ENCODE data around the gene RHOT1.
"Not testable (repeated sequence)": the region's sequence is repeated elsewhere in the genome, so short reads cannot be mapped to it uniquely, and the experiment has no call there.

Gene RHOT1

DNA sequence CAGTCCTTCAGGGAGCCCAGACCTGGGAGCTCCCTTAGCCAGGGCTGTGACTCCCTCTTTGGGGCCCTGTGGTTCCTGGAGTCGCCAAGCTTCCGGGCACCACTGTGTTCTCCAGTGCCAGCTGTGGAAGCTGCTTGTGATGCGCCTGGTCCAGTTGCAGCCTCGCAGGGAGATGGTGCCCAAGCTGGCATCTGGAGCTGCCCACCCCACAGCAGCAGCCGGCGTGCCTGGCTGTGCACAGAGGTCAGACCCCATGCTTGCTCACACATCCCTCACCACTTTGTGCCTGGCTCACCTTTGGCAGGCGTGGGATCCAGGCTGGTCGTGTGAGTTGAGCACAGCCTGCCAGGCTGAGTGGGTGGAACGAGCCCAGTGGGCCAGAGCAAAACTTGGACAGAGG lies 18.2 kb downstream of the RHOT1 start:
- no peak for DNase-seq

- no peak for DNase-seq
Observed at GRCh38 chr17:32161029-32161428, 18.7 kb downstream of the RHOT1 start.

GRCh38 chr17:32161506-32162365 lies 19.4 kb downstream of the RHOT1 start:
- no peak for DNase-seq

- DNase-seq, result no peak
Observed at GRCh38 chr17:32174889-32175288, 32.6 kb downstream of the RHOT1 start.

- DNase-seq, result not testable (repeated sequence)
Observed at GRCh38 chr17:32178679-32179078, 36.4 kb downstream of the RHOT1 start.

DNA sequence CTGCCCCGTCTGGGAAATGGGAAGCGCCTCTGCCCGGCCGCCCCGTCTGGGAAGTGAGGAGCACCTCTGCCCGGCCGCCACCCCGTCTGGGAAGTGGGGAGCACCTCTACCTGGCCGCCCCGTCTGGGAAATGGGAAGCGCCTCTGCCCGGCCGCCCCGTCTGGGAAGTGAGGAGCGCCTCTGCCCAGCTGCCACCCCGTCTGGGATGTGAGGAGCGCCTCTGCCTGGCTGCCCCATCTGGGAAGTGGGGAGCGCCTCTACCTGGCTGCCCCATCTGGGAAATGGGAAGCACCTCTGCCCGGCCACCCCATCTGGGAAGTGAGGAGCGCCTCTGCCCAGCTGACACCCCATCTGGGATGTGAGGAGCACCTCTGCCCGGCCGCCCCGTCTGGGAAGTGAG lies 36.8 kb downstream of the RHOT1 start:
- DNase-seq, result not testable (repeated sequence)

GRCh38 chr17:32179526-32179925 lies 37.2 kb downstream of the RHOT1 start:
- DNase-seq, result not testable (repeated sequence)

DNA sequence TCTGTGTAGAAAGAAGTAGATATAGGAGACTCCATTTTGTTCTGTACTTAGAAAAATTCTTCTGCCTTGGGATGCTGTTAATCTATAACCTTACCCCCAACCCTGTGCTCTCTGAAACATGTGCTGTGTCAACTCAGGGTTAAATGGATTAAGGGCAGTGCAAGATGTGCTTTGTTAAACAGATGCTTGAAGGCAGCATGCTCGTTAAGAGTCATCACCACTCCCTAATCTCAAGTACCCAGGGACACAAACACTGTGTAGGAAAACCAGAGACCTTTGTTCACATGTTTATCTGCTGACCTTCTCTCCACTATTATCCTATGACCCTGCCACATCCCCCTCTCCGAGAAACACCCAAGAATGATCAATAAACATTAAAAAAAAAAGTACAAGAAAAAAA lies 38.0 kb downstream of the RHOT1 start:
- DNase-seq, result not testable (repeated sequence)

DNA sequence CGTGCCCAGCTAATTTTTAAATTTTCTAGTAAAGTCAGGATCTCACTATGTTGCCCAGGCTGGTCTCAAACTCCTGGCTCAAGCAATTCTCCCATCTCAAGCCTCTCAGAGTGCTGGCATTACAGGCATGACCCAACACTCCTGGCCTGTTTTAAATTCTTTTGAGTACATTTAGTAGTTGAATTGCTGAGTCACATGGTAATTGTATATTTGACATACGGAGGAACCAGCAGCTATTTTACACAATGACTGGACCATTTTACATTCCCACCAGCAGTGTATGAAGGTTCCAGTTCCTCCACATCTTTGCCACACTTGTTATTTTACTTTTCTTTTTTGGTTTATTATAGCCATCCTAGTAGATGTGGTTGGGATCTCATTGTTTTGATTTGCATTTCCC lies 43.6 kb downstream of the RHOT1 start:
- no peak for DNase-seq

DNA sequence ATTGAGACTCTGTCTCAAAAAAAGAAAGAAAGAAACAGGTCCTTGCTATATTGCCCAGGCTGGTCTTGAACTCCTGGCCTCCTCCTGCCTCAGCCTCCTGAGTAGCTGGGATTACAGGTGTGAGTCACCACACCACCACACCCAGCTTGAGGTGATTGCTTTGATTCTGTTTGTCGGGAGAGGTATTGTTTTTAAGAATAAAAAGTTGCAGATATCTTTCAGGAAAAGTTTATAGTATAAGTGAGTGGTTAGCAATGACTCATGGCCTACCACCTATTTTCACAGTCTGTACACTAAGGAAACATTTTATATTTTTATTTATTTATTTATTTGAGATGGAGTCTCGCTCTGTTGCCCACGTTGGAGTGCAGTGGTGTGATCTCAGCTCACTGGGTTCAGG lies 45.0 kb downstream of the RHOT1 start:
- no peak for DNase-seq

GRCh38 chr17:32189343-32189742 lies 47.0 kb downstream of the RHOT1 start:
- DNase-seq, result no peak

DNA sequence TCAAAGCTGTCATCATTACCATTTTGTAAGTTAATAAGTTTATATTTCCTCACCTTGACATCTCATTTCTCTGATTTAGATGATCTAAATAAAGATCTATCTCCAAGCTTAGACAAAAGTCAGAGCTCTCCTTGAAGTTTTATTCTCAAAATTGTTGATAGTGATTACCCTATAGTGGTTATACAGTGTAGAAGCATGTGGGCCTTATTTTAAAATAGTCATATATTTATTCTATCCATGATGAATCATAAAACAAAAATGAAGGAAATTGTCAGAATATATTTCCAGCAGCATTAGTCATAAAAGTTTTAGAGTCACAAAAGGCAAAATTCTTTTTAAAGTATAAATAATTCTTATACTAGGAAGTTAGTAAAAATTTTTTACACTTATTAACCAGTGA lies 49.0 kb downstream of the RHOT1 start:
- DNase-seq, result no peak

DNA sequence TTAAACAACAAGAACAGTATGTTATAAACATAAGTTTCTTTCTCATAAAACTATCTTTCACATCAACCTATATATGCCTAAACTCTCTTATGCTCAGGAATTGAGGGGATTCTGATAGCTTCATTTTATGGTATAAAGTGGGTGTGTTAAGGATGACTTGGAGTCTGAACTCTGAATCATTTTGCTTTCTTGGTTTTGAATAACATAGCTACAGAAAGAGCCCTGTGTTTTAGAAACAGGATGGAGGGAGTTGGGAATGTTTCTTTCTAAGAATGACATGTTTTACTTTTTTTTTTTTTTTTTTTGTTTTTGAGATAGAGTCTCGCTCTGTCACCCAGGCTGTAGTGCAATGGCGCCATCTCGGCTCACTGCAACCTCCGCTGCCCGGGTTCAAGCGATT lies 50.1 kb downstream of the RHOT1 start:
- no peak for DNase-seq

DNA sequence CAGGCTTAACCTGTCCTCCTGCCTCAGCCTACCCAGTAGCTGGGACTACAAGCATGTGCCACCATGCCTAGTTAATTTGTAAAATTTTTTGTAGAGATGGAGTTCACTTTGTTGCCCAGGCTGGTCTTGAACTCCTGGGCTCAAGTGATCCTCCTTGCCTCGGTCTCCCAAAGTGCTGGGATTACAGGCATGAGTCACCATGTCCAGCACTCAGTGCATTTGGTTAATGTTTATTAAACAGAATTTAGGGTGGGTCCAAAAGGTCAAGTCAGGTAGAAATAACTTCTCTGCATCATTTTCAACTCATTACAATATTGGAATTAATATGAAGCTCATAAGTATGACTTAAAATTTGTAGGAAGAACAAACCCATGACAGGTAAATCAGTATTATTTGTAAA lies 55.7 kb downstream of the RHOT1 start:
- no peak for DNase-seq

- no peak for DNase-seq
Observed at GRCh38 chr17:32206861-32207260, 64.6 kb downstream of the RHOT1 start.

- no peak for DNase-seq
Observed at GRCh38 chr17:32208436-32208835, 66.1 kb downstream of the RHOT1 start.

DNA sequence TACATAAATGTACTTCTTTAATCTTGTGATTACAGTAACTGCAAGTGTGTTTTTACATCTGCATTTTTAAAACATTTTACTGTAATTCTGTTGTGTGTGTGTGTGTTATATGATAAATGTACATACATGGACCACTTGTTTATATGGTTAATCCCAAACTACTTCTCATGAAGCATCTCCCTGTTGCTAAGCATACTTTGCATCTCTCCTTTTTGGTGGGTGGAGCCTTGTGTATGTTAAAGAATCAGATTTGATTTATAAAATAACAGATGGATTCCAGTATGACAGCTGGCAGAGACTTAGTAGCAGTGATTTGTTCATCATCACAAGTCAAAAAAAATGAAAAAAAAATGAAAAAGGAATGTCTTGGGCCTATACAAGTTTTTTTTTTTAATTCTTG lies 67.3 kb downstream of the RHOT1 start:
- DNase-seq, result no peak

GRCh38 chr17:32211671-32212070 lies 69.4 kb downstream of the RHOT1 start:
- no peak for DNase-seq

GRCh38 chr17:32215696-32216095 lies 73.4 kb downstream of the RHOT1 start:
- no peak for DNase-seq

- no peak for DNase-seq
Observed at GRCh38 chr17:32222621-32223020, 80.3 kb downstream of the RHOT1 start.

DNA sequence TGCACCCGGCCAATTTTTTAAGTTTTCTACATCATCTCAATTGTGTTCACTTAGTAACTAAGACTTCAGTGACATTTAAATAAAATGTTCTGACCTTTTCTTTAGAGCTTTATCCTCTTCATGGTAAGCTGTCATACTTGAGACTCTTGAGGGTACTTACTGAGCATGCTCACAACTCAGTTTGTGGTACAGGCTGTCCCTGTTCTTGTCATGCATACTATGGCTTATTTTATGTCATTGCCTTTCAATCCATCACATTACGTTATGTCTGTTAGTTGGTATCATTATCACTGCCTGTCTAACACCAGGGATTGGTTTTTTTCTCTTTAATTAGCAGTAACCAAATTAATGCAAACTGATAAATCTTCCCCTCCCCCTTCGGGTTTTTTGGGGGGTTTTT lies 81.4 kb downstream of the RHOT1 start:
- no peak for DNase-seq

GRCh38 chr17:32226886-32227285 lies 84.6 kb downstream of the RHOT1 start:
- DNase-seq, result no peak

DNA sequence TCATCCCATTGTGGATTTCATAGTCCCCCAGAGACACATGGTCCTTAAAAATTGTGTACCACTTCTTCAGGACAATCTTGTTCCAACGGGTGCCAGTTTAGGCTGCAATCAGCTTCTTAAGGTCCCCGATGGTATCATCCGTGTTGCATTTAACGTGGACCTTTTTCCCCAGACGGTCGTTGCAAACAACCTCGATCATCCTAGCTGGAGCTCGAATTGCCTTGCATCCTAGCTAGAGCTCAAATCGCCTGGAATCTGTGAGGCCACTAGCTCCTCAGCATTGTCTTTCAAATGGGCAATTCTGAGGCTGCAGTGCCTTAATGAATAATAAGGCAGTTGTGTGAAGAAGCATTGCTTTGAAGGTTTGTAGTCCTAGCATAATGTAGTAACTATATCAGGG lies 85.6 kb downstream of the RHOT1 start:
- no peak for DNase-seq

- DNase-seq, result no peak
Observed at GRCh38 chr17:32235588-32235987, 93.3 kb downstream of the RHOT1 start.

DNA sequence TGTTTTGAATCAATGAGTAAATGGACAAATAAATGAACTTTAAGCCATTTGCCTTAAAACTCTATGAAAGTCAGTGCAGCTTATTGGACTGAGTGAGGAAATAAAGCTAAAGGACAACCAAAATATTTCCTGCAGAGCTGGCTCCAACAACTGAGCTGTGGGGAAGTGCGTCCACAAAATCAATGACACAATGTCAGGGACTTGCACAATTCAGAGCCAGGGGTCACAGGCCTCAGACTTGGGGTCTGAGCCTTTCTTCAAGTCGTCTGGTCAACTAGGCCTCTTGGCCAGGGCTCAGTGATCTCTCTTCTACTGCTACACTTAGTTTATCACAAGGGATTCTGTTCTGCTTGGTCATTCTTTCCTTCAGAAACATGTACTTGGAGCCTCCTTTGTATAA lies 97.2 kb downstream of the RHOT1 start:
- no peak for DNase-seq
